Mammary epithelial cell (primary cell): ENCODE results near the gene FBLN5.

Experiments used
- CTCF ChIP-seq, 2 donors: IDR thresholded peaks in 1 of 2; conservative IDR thresholded peaks in 1 of 2; 2 replicates each; pipeline ENCODE4 v1.5.1; 2011 to 2012; ENCODE audit warnings: inconsistent platforms in 2 of 2, low read length in 2 of 2, mild to moderate bottlenecking in 2 of 2, control low read depth in 1 of 2, low read depth in 1 of 2; ENCODE audit not compliant: insufficient read depth in 1 of 2; ENCODE audit errors: extremely low read depth in 1 of 2
- EZH2 ChIP-seq: IDR thresholded peaks from 2 replicates; pipeline ENCODE4 v1.6.1; 2012; ENCODE audit warnings: low read length, inconsistent platforms, borderline replicate concordance

- TF ChIP-seq CTCF (conservative IDR thresholded peaks at IDR 0.05 in 1 of 2, IDR thresholded peaks at IDR 0.05 in 1 of 2; ENCODE audit: extremely low read depth in 1 of 2, insufficient read depth in 1 of 2, low read depth in 1 of 2, low read length in 2 of 2) (no peak), EZH2 (no peak)
Observed at GRCh38 chr14:91940209-91940608, 7.3 kb downstream of the FBLN5 start.
